HG03565 (cell line): Measurements from ENCODE around the gene ZNF253.
"Not testable (repeated sequence)": the region's sequence is repeated elsewhere in the genome, so short reads cannot be mapped to it uniquely, and the experiment has no call there.

Experiments
- ATAC-seq: cut with Tn5 transposase; IDR thresholded peaks from one replicate; pipeline ENCODE4 v1.9.1; 2021; ENCODE audit warnings: mild to moderate bottlenecking, moderate library complexity; ENCODE audit not compliant: unreplicated experiment

The ZNF253 gene

GRCh38 chr19:19865750-19866610 lies at the start of gene ZNF253:
Gene ZNF253 (plus strand): TSS chr19:19865882. CDS start chr19:19865997, 115 bp downstream.
- ATAC-seq, result peak; percentile 90

DNA sequence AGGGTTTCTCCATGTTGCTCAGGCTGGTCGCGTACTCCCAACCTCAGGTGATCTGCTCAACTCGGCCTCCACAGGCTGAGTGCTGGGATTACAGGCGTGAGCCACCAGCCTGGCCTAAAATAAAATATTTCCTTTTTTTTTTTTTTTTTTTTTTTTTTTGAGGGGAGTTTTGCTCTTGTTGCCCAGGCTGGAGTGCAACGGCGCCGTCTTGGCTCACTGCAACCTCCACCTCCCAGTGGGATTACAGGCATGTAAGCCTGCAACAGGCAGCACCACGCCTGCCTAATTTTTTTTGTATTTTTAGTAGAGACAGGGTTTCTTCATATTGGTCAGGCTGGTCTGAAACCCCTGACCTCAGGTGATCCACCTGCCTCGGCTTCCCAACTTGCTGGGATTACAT lies 49.0 kb upstream of the ZNF253 start:
- no peak for ATAC-seq

DNA sequence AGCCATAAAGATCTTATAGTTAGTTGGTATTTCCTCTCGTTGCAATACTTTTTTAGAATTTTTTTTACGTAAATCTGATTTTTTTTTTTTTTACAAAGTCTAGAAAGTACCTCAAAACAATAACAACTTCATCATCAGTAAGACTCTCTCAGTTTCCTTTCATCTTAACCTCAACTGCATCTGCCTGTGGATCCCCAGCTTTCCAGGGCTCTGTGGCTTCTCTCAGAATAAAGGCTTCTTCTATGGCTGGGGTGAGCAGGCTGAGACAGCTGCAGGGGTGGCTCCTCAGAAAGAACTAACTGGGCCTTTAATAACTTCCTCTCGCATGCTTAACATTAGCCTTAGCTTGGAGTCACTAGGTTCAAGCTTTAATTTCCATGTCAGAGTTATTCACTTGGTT lies 48.3 kb upstream of the ZNF253 start:
- ATAC-seq, result no peak

GRCh38 chr19:19820774-19821320 lies 44.8 kb upstream of the ZNF253 start:
- ATAC-seq, result no peak

DNA sequence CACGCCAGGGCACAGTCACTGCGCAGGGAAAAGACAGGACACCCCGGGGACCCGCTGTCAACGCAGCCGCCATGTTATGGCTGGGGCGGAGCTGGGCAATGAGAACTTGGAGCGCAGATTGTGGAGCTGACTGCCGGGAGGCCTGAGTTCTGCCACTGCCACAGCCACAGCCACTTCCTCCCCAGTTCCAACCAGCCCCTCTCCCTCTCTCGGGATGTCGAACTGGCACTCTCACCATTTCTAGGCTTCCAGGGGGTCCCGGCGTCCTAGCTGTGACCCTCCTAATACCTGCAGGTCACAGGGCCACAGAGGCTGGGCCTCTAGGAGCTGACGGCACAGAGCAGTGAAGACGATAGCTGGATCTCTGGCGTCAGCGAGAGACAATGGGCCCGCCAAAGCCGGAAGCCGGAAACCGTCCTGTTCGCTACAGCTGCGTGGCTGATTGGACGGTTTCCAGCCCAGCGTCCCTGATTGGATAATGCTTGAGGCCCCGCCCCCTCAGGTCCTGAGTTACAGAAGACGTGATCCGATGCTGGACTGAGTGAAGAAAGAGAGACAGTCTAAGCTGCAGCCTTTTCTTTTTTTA lies 44.2 kb upstream of the ZNF253 start, which contains the start of gene ZNF506:
ZNF506 (minus strand) TSS at position 385 of the 586 bp plus-strand sequence; CDS start at position 238, 147 bp downstream.
- ATAC-seq, result peak; percentile 78

- not testable (repeated sequence) for ATAC-seq
These were observed 43.7 kb upstream of the ZNF253 start for GRCh38 chr19:19821976-19822375.

- peak; percentile 49 for ATAC-seq
These were observed 41.8 kb upstream of the ZNF253 start for GRCh38 chr19:19823916-19824315.

GRCh38 chr19:19826875-19827274 lies 38.8 kb upstream of the ZNF253 start:
- ATAC-seq, result no peak

- ATAC-seq, result no peak
These were observed 30.1 kb upstream of the ZNF253 start for GRCh38 chr19:19835560-19836038.

DNA sequence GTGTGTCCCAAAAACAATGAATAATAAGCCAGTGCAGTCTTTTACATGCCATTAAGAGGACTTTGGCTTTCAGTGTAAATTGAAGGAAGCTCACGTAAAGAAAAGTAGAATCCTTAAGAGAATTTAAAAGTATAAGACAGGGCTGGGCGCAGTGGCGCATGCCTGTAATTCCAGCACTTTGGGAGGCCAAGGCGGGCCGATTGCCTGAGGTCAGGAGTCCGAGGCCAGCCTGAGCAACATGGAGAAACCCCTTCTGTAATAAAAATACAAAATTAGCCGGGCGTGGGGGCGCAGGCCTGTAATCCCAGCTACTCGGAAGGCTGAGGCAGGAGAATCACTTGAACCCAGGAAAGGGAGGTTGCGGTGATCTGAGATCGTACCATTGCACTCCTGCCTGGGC lies 17.9 kb upstream of the ZNF253 start:
- ATAC-seq, result no peak

GRCh38 chr19:19849056-19849455 lies 16.6 kb upstream of the ZNF253 start:
- ATAC-seq, result no peak

- ATAC-seq, result not testable (repeated sequence)
These were observed 13.9 kb upstream of the ZNF253 start for GRCh38 chr19:19851740-19852139.

DNA sequence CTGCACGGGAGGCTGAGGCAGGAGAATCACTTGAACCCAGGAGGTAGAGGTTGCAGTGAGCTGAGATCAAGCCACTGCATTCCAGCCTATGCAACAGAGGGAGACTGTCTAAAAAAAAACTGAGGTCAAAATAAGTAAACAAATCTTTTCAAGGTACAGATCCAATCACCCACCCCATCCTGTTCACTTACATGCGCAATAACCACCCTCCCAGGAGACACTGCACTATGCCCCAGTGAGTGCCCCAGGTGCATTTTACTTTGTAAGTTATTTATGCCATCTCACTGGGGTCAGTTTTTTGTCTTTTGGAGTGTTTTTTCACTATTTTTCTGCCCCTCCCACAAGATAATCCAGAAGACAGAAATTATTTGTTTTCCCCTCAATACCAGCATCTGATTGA lies 6.9 kb upstream of the ZNF253 start:
- ATAC-seq, result no peak

- ATAC-seq, result no peak
These were observed 4.8 kb upstream of the ZNF253 start for GRCh38 chr19:19860756-19861390.

DNA sequence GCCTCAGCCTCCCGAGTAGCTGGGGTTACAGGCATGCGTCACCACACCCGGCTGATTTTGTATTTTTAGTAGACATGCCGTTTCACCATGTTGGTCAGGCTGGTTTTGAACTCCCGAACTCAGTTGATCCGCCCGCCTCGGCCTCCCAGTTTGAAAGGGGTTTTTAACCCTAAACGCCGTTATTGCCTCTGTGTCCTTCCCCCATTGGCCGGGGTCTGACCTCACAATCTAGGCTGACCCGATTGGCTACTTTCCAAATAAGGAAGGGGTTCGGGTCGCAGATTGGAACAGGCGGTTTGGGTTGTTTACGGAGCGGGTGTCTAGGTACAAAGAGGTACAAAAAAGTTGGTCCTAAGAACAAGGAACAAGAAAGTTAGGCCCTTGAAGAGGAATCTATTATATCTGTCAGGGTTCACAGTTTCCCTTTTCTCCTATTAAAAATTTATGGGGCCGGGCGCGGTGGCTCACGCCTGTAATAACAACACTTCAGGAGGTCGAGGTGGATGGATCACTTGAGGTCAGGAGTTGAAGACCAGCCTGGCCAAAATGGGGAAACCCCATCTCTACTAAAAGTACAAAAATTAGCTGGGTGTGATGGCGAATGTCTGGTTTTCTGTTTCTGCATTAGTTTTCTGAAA lies 1.0 kb downstream of the ZNF253 start:
- ATAC-seq, result no peak

DNA sequence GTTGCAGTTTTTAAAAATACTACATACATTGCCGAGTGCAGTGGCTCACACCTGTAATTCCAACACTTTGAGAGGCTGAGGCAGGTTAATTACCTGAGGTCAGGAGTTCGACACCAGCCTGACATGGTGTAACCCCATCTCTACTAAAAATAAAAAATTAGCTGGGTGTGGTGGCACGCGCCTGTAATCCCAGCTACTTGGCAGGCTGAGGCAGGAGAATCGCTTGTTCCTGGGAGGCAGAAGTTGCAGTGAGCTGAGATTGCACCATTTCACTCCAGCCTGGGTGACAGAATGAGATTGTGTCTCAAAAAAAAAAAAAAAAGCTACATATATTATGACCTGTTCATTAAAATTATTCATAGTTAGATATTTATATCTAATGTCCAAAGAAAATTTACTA lies 4.4 kb downstream of the ZNF253 start:
- not testable (repeated sequence) for ATAC-seq

GRCh38 chr19:19871932-19872331 lies 6.2 kb downstream of the ZNF253 start:
- ATAC-seq, result no peak

DNA sequence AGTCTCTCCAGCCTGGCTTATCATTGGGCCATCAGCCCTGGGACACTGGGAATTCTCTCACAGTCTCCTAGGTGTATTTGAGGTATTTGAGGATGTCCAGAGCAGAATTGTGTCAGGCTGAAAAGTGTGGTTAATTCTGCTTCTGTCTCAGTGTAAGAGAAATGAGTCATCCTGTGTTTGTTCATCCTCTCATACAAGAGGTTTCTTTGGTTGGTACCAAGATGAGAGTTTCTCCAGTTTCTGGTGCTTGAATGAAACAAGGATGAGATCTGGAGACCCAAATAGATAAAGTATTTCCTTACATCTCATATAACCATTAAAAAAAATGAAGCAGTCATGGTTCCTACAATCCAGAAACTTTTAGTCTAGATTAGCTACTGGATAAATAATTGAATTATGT lies 7.7 kb downstream of the ZNF253 start:
- ATAC-seq, result no peak

GRCh38 chr19:19877724-19878123 lies 12.0 kb downstream of the ZNF253 start:
- ATAC-seq, result no peak

- ATAC-seq, result no peak
These were observed 18.9 kb downstream of the ZNF253 start for GRCh38 chr19:19884583-19884982.
